ENCODE measurements around the gene METTL4. TPM values are rescaled to one million over a fixed set of nuclear protein-coding genes. Genes with fewer than 3 reads are reported as not detected.

Gene METTL4
- total and polyA plus RNA-seq, 2 donors (not counting 3 experiments of a cell fraction or from before 2014, with no cell fraction given): 8.3 to 17.4 TPM

DNA sequence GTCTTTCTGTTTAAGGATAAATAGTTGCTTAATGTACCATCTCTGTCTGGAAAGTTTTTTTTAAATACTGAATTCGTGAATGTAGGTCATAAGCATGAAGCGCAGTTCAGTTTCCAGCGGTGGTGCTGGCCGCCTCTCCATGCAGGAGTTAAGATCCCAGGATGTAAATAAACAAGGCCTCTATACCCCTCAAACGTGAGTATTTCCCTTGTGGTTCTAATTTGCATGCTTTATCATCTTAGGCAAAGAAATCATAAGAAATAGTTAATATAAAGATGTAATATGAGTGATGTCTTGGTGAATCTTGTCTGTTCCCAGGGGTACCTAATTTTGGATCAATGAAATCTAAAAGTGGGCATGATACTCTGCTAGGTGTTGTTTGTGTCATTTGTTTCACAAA lies 1.6 kb upstream of the METTL4 start:
- no peak for FAIRE-seq

More for the DNA sequence above, 1.6 kb upstream of the METTL4 start:
- dilution Hi-C loops (cut with MboI; ENCODE audit: extremely low pct_ligation_motif_present, low sequenced_read_pairs): no loop called here
- Histone ChIP-seq H3K36me3 (ENCODE audit: control insufficient read depth in 2 of 2, extremely low read depth in 1 of 2, insufficient read depth in 2 of 2, low read length in 2 of 2) (peaks cover 0 to under 1% of the 10 kb centered on the region in 2 experiments), H3K4me1 (ENCODE audit: control insufficient read depth, extremely low read depth, insufficient read depth, low read length) (peaks cover 35% of the 10 kb centered on the region), H3K4me3 (replicated peaks in 1 of 3; ENCODE audit: insufficient read depth in 1 of 3, low read depth in 1 of 3, low read length in 3 of 3) (peak overlapping the region; percentile 80 to 92 (median 89)), H3K4me2 (ENCODE audit: insufficient read depth, low read length) (peak overlapping the region; percentile 95), H3K27me3 (ENCODE audit: control insufficient read depth in 2 of 2, insufficient read depth in 2 of 2, low read length in 2 of 2) (no peaks in the 10 kb centered on the region), H2AFZ (ENCODE audit: low read depth, low read length) (no peak overlapping the region), H3K9me3 (replicated peaks; ENCODE audit: control insufficient read depth, insufficient read depth, low read length) (no peaks in the 10 kb centered on the region), H3K9ac (replicated peaks; ENCODE audit: extremely low read depth, insufficient read depth, low read length) (peak overlapping the region; percentile 91), H3K79me2 (ENCODE audit: control insufficient read depth, insufficient read depth, low read length) (peaks cover 65% of the 10 kb centered on the region), H4K20me1 (replicated peaks; ENCODE audit: control insufficient read depth, extremely low read depth, insufficient read depth, low read length) (no peaks in the 10 kb centered on the region), H3K9me1 (replicated peaks; ENCODE audit: control insufficient read depth, extremely low read depth, insufficient read depth, low read length) (no peaks in the 10 kb centered on the region), H3K27ac (ENCODE audit: insufficient read depth, low read depth, low read length) (no peak overlapping the region)
- intact Hi-C loops (cut with micrococcal nuclease): loop anchor here (5.0 kb wide), 1 partner anchor 874 kb away; no protein-coding TSS in a partner anchor
- ChIA-PET POLR2A (no interaction called here), CTCF (interaction anchor here (0.8 to 1.4 kb wide), 5 partner anchors 15 to 673 kb away, joined by 3 to 5 read pairs (median 4); no protein-coding TSS in a partner anchor)
- DNase-seq (ENCODE audit: low read depth, low spot score): no peak
- TF ChIP-seq, protein P1, sequence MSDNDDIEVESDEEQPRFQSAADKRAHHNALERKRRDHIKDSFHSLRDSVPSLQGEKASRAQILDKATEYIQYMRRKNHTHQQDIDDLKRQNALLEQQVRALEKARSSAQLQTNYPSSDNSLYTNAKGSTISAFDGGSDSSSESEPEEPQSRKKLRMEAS (IDR thresholded peaks at IDR 0.05; ENCODE audit: insufficient read depth, insufficient read length): no peak
- TF ChIP-seq CTCF (IDR thresholded peaks at IDR 0.05; ENCODE audit: extremely low read depth in 1 of 2, insufficient read depth in 1 of 2, low read depth in 1 of 2, low read length in 2 of 2) (no peak), EZH2 (IDR thresholded peaks at IDR 0.05; ENCODE audit: borderline replicate concordance, low read depth, low read length, severe bottlenecking) (no peak), POLR2A (IDR thresholded peaks at IDR 0.05; ENCODE audit: low read depth, low read length) (no peak), JUN (IDR thresholded peaks at IDR 0.05; ENCODE audit: borderline replicate concordance, insufficient read depth, insufficient read length, low read depth) (no peak), MYC (IDR thresholded peaks at IDR 0.05; ENCODE audit: low read depth, low read length) (no peak), GATA2 (IDR thresholded peaks at IDR 0.05; ENCODE audit: insufficient read depth, insufficient read length, low read depth, low read length) (no peak), FOS (IDR thresholded peaks at IDR 0.05; ENCODE audit: borderline replicate concordance, insufficient read depth, low read length) (no peak), POLR2AphosphoS5 (IDR thresholded peaks at IDR 0.05; ENCODE audit: insufficient read depth, low read depth, low read length) (no peak)
- BruUV-seq (replicated peaks): no TSS peak

All from endothelial cell of umbilical vein (primary cell).